GM23338 (cell line): Measurements from ENCODE around the gene TCF3. TPM values are rescaled to one million over a fixed set of nuclear protein-coding genes. Genes with fewer than 3 reads are reported as not detected.

ENCODE experiments used
- ATAC-seq: fragments of 200-7000 bp; cut with Tn5 transposase; 3 replicates; pipeline ENCODE4 v1.9.1; 2020
- DNase-seq: peaks from one replicate; pipeline ENCODE4 v3.0.0-alpha.2; 2015; ENCODE audit warnings: low spot score
- H2AFZ ChIP-seq: fragments of 200-600 bp; sonication (generic); 2 replicates; pipeline ENCODE4 v1.8.0; 2016; ENCODE audit warnings: antibody characterized with exemption, mild to moderate bottlenecking, moderate library complexity
- H3F3A ChIP-seq: fragments of 200-600 bp; sonication (generic); replicated peaks from 2 replicates; pipeline ENCODE4 v1.8.0; 2017; ENCODE audit warnings: antibody characterized with exemption, mixed run types, low read depth
- H3K27ac ChIP-seq: fragments of 200-600 bp; sonication (generic); 2 replicates; pipeline ENCODE4 v1.6.1; 2016; ENCODE audit warnings: low read depth
- H3K27me3 ChIP-seq: fragments of 200-600 bp; sonication (generic); 2 replicates; pipeline ENCODE4 v1.8.0; 2016; ENCODE audit warnings: mild to moderate bottlenecking, mixed run types, moderate library complexity; ENCODE audit not compliant: insufficient read depth
- H3K36me3 ChIP-seq: fragments of 200-600 bp; sonication (generic); 2 replicates; pipeline ENCODE4 v1.8.0; 2016; ENCODE audit warnings: mild to moderate bottlenecking; ENCODE audit not compliant: insufficient read depth
- H3K4me1 ChIP-seq: fragments of 200-600 bp; sonication (generic); 2 replicates; pipeline ENCODE4 v1.8.0; 2016; ENCODE audit warnings: mild to moderate bottlenecking, moderate library complexity; ENCODE audit not compliant: insufficient read depth
- H3K4me2 ChIP-seq: fragments of 200-600 bp; sonication (generic); 2 replicates; pipeline ENCODE4 v1.7.1; 2017; ENCODE audit warnings: mixed run types
- H3K4me3 ChIP-seq: fragments of 200-600 bp; sonication (generic); 2 replicates; pipeline ENCODE4 v1.6.1; 2016; ENCODE audit warnings: mixed run types
- H3K79me2 ChIP-seq: fragments of 200-600 bp; sonication (generic); replicated peaks from 2 replicates; pipeline ENCODE4 v1.8.0; 2017; ENCODE audit warnings: mild to moderate bottlenecking; ENCODE audit not compliant: insufficient read depth
- H3K9me2 ChIP-seq: fragments of 200-600 bp; sonication (generic); 2 replicates; pipeline ENCODE4 v1.8.0; 2017; ENCODE audit not compliant: insufficient read depth
- H4K20me1 ChIP-seq: fragments of 200-600 bp; sonication (generic); replicated peaks from 2 replicates; pipeline ENCODE4 v1.8.0; 2017; ENCODE audit warnings: mild to moderate bottlenecking; ENCODE audit not compliant: insufficient read depth
- H3K27ac Mint-ChIP-seq: 2 replicates; pipeline ENCODE4 v1.8.0; 2020; ENCODE audit warnings: inconsistent platforms, mild to moderate bottlenecking, moderate library complexity, mixed read lengths
- H3K27me3 Mint-ChIP-seq: 3 replicates; pipeline ENCODE4 v1.8.0; 2022; ENCODE audit warnings: low read depth, mild to moderate bottlenecking, moderate library complexity, mixed read lengths, inconsistent platforms; ENCODE audit not compliant: insufficient read depth, poor library complexity
- H3K36me3 Mint-ChIP-seq: 3 replicates; pipeline ENCODE4 v1.8.0; 2021; ENCODE audit warnings: low read depth, mild to moderate bottlenecking, inconsistent platforms, moderate library complexity, mixed read lengths
- H3K4me1 Mint-ChIP-seq: 3 replicates; pipeline ENCODE4 v1.8.0; 2020; ENCODE audit warnings: mild to moderate bottlenecking, inconsistent platforms, mixed read lengths
- H3K4me3 Mint-ChIP-seq: 3 replicates; pipeline ENCODE4 v1.8.0; 2021; ENCODE audit warnings: moderate library complexity, mild to moderate bottlenecking, inconsistent platforms, mixed read lengths
- H3K9me3 Mint-ChIP-seq: 3 replicates; pipeline ENCODE4 v1.8.0; 2020; ENCODE audit warnings: moderate library complexity, mild to moderate bottlenecking, inconsistent platforms, mixed read lengths
- CREB1 ChIP-seq: fragments of 250-450 bp; sonication (Bioruptor Pico); IDR thresholded peaks from 2 replicates; pipeline ENCODE4 v1.5.0; 2020; ENCODE audit warnings: low read depth, mild to moderate bottlenecking, moderate library complexity
- ETS1 ChIP-seq: IDR thresholded peaks from 2 replicates; pipeline ENCODE4 v1.6.1; 2016; ENCODE audit warnings: antibody characterized with exemption
- EZH2 ChIP-seq: fragments of 200-600 bp; sonication (generic); IDR thresholded peaks from one replicate; pipeline ENCODE4 v1.8.0; 2017; ENCODE audit warnings: antibody characterized with exemption, mild to moderate bottlenecking, low read depth; ENCODE audit not compliant: unreplicated experiment
- EZH2phosphoT487 ChIP-seq: fragments of 200-600 bp; sonication (generic); IDR thresholded peaks from one replicate; pipeline ENCODE4 v1.8.1; 2018; ENCODE audit warnings: antibody characterized with exemption; ENCODE audit not compliant: unreplicated experiment
- JUNB ChIP-seq: IDR thresholded peaks from one replicate; pipeline ENCODE4 v1.6.1; 2016; ENCODE audit warnings: antibody characterized with exemption; ENCODE audit not compliant: unreplicated experiment
- NANOG ChIP-seq: IDR thresholded peaks from 2 replicates; pipeline ENCODE4 v1.6.1; 2016; ENCODE audit warnings: antibody characterized with exemption, borderline replicate concordance
- POLR2AphosphoS5 ChIP-seq: IDR thresholded peaks from 2 replicates; pipeline ENCODE4 v1.6.1; 2016; ENCODE audit warnings: antibody characterized with exemption, low read depth
- REST ChIP-seq: IDR thresholded peaks from one replicate; pipeline ENCODE4 v1.6.1; 2018; ENCODE audit warnings: antibody characterized with exemption; ENCODE audit not compliant: unreplicated experiment
- STAT1 ChIP-seq: IDR thresholded peaks from one replicate; pipeline ENCODE4 v1.6.1; 2016; ENCODE audit warnings: antibody characterized with exemption; ENCODE audit not compliant: unreplicated experiment
- ZNF331 ChIP-seq: fragments of 250-450 bp; sonication (Bioruptor Pico); IDR thresholded peaks from 2 replicates; pipeline ENCODE4 v1.5.0; 2020; ENCODE audit warnings: low read depth, mild to moderate bottlenecking, moderate library complexity
- polyA plus RNA-seq: library from polyadenylated mRNA; unstranded; fragments of >200 nt; fragmentation: Nextera tagmentation; extraction: Ambion mirVana; gene quantifications from 2 replicates; pipeline ENCODE4 v1.2.1, GENCODE V29; 2016
- total RNA-seq: library from RNA; depleted of rRNA; stranded (reverse); fragments of >200 nt; shearing (Covaris generic); gene quantifications from 2 replicates; pipeline ENCODE4 v1.2.3, GENCODE V29; 2014

TCF3 gene
- total and polyA plus RNA-seq, 2 experiments from 2014 or later: 166 to 383 TPM

- TF ChIP-seq REST (no peak), POLR2AphosphoS5 (no peak), EZH2 (no peak), STAT1 (no peak), JUNB (no peak)
These were observed 71.5 kb downstream of the TCF3 start (continued) for GRCh38 chr19:1580957-1581356.

GRCh38 chr19:1580382-1580781 lies 72.0 kb downstream of the TCF3 start:
- TF ChIP-seq JUNB (no peak), ETS1 (no peak), CREB1 (CRISPR knock-in tag) (no peak), EZH2phosphoT487 (no peak), NANOG (no peak), ZNF331 (CRISPR knock-in tag) (no peak), POLR2AphosphoS5 (no peak)
- H3K27ac ChIP-seq: no peak overlapping the region
- no peaks in the 10 kb centered on the region for H3K4me1 ChIP-seq
- peaks cover 9% of the 10 kb centered on the region for H4K20me1 ChIP-seq
- H3K9me2 ChIP-seq: no peaks in the 10 kb centered on the region
- Mint-ChIP-seq H3K27ac (no peak overlapping the region), H3K4me1 (no peaks in the 10 kb centered on the region), H3K36me3 (peaks cover 58% of the 10 kb centered on the region), H3K4me3 (no peak overlapping the region), H3K27me3 (peaks cover 4% of the 10 kb centered on the region), H3K9me3 (no peaks in the 10 kb centered on the region)
- H2AFZ ChIP-seq: no peak overlapping the region
- H3K4me2 ChIP-seq: no peak overlapping the region
- H3F3A ChIP-seq: no peaks in the 10 kb centered on the region
- no peak overlapping the region for H3K4me3 ChIP-seq
- no peaks in the 10 kb centered on the region; the same call in 1 of the 2 replicates for H3K36me3 ChIP-seq
- no peaks in the 10 kb centered on the region for H3K27me3 ChIP-seq
- ATAC-seq (no peak), DNase-seq (no peak)
- H3K79me2 ChIP-seq: no peaks in the 10 kb centered on the region

- peaks cover 10% of the 10 kb centered on the region for H3K27me3 Mint-ChIP-seq
- H3K4me1 Mint-ChIP-seq: no peaks in the 10 kb centered on the region
- H3K79me2 ChIP-seq: no peaks in the 10 kb centered on the region
- no peaks in the 10 kb centered on the region for H3F3A ChIP-seq
- H3K27ac Mint-ChIP-seq: no peak overlapping the region
- DNase-seq (no peak), ATAC-seq (no peak)
- H3K36me3 ChIP-seq: no peaks in the 10 kb centered on the region; the same call in 1 of the 2 replicates
- H3K27ac ChIP-seq: no peak overlapping the region
- no peak overlapping the region for H2AFZ ChIP-seq
- H3K9me2 ChIP-seq: no peaks in the 10 kb centered on the region
- no peak overlapping the region for H3K4me3 ChIP-seq
- no peaks in the 10 kb centered on the region for H3K9me3 Mint-ChIP-seq
- H3K4me3 Mint-ChIP-seq: no peak overlapping the region; the same call in 2 of the 3 replicates
- peaks cover 50% of the 10 kb centered on the region for H3K36me3 Mint-ChIP-seq
- TF ChIP-seq NANOG (no peak), ETS1 (no peak)
- H4K20me1 ChIP-seq: peaks cover 9% of the 10 kb centered on the region
- no peaks in the 10 kb centered on the region for H3K27me3 ChIP-seq
- H3K4me2 ChIP-seq: no peak overlapping the region
- no peaks in the 10 kb centered on the region for H3K4me1 ChIP-seq
These were observed 73.2 kb downstream of the TCF3 start for GRCh38 chr19:1579222-1579621.
